ENCODE data around the gene SEC14L3. TPM values are rescaled to one million over a fixed set of nuclear protein-coding genes. Genes with fewer than 3 reads are reported as not detected.

The SEC14L3 gene
- total RNA-seq, 1 experiment from 2014 or later, result not detected

GRCh38 chr22:30474121-30474520, 2.3 kb upstream of the SEC14L3 start:
- no peaks in the 10 kb centered on the region for H3K9me3 ChIP-seq (ENCODE audit: control insufficient read depth, low read depth, low read length)
- H4K8ac ChIP-seq (replicated peaks; ENCODE audit: insufficient read length, low read depth, low read length), result no peak overlapping the region
- DNase-seq, result no peak
- TF ChIP-seq CTCF (conservative IDR thresholded peaks at IDR 0.05), result no peak
- no peak overlapping the region for H2BK120ac ChIP-seq (ENCODE audit: low read depth, low read length, poor library complexity, severe bottlenecking)
- Mint-ChIP-seq H3K9me3 (no peaks in the 10 kb centered on the region; a peak in 1 of 5 replicates), H3K4me3 (no peak overlapping the region), H3K36me3 (ENCODE audit: insufficient read depth in 1 of 3, low read depth in 3 of 3) (no peaks in the 10 kb centered on the region), H3K27me3 (ENCODE audit: low read depth) (peaks cover 31% of the 10 kb centered on the region), H3K27ac (no peak overlapping the region; a peak in 1 of 7 replicates), H3K4me1 (peaks cover 4 to 12% of the 10 kb centered on the region in 2 experiments)
- H3K4ac ChIP-seq (ENCODE audit: low read depth, low read length), result no peak overlapping the region
- no peak overlapping the region for H2BK12ac ChIP-seq (ENCODE audit: insufficient read length, low read depth, low read length)
- H2BK5ac ChIP-seq (ENCODE audit: insufficient read length, low read length), result no peak overlapping the region
- no peak overlapping the region for H2AFZ ChIP-seq (ENCODE audit: low read length)
- no peaks in the 10 kb centered on the region for H3K79me2 ChIP-seq (ENCODE audit: insufficient read depth, low read length)
- no peaks in the 10 kb centered on the region for H3K79me1 ChIP-seq (ENCODE audit: insufficient read depth, low read depth, low read length, poor library complexity, severe bottlenecking)
- no peaks in the 10 kb centered on the region for H3K4me1 ChIP-seq (ENCODE audit: insufficient read depth, low read length)
- no peak overlapping the region for H2AK5ac ChIP-seq (ENCODE audit: insufficient read length, low read length)
- no peak overlapping the region for H3K9ac ChIP-seq (ENCODE audit: extremely low read depth, insufficient read length, low read length)
- H3K27me3 ChIP-seq (ENCODE audit: insufficient read depth, low read length), result no peaks in the 10 kb centered on the region
- H3K23me2 ChIP-seq (ENCODE audit: insufficient read length, low read depth, low read length, poor library complexity, severe bottlenecking), result no peaks in the 10 kb centered on the region
- H3K4me2 ChIP-seq (ENCODE audit: insufficient read depth, insufficient read length, low read length), result no peak overlapping the region
- H2BK20ac ChIP-seq (ENCODE audit: low read depth, low read length, poor library complexity, severe bottlenecking), result no peak overlapping the region
- H4K20me1 ChIP-seq (ENCODE audit: control insufficient read depth, insufficient read depth, insufficient read length), result no peaks in the 10 kb centered on the region
- H4K91ac ChIP-seq (ENCODE audit: insufficient read length, low read depth, low read length), result no peak overlapping the region
- H3K56ac ChIP-seq (ENCODE audit: insufficient read length, low read depth, low read length), result no peak overlapping the region
- H3T11ph ChIP-seq (ENCODE audit: low read length), result no peak overlapping the region
- no peak overlapping the region for H3K27ac ChIP-seq (ENCODE audit: insufficient read length, low read depth, low read length)
- no peak overlapping the region for H3K14ac ChIP-seq (ENCODE audit: insufficient read depth, low read length)
- H3K23ac ChIP-seq (ENCODE audit: insufficient read length, low read depth, low read length), result no peak overlapping the region
- no peak overlapping the region for H2BK15ac ChIP-seq (ENCODE audit: low read depth, low read length)
- no CpG with 5 or more reads among the region's 4 CpGs for WGBS (ENCODE audit: extremely low coverage, insufficient read length, low lambda C conversion rate)
- no peak overlapping the region for H4K5ac ChIP-seq (ENCODE audit: insufficient read length, low read depth, low read length)
- no peak overlapping the region for H3K18ac ChIP-seq (ENCODE audit: insufficient read length, low read depth, low read length)

Data from H9 (cell line).